ENCODE data around the gene KLRC4. TPM values are rescaled to one million over a fixed set of nuclear protein-coding genes. Genes with fewer than 3 reads are reported as not detected.
"Not testable (repeated sequence)": the region's sequence is repeated elsewhere in the genome, so short reads cannot be mapped to it uniquely, and the experiment has no call there.

The KLRC4 gene
- not detected in 2 replicates for total RNA-seq (2014; rRNA removed; shearing (Covaris generic))
- not detected in 2 replicates for polyA plus RNA-seq (2015; cell fraction: cytosol; rRNA removed)
- polyA plus RNA-seq (2015; cell fraction: nucleus; rRNA removed), result not detected in 2 replicates

- DNase-seq (ENCODE audit: low read depth), result peak; percentile 6
These were observed at the start of gene KLRC4 for GRCh38 chr12:10409392-10409791. Gene KLRC4 (minus strand): TSS chr12:10409757. CDS start chr12:10409575, 182 bp downstream.

- DNase-seq (ENCODE audit: low read depth), result no peak
These were observed 48.2 kb upstream of the KLRC4 start for GRCh38 chr12:10457760-10458159.

- DNase-seq (ENCODE audit: low read depth), result no peak
These were observed 47.3 kb upstream of the KLRC4 start for GRCh38 chr12:10456856-10457255.

- DNase-seq (ENCODE audit: low read depth), result no peak
These were observed 46.2 kb upstream of the KLRC4 start for GRCh38 chr12:10455766-10456165.

DNA sequence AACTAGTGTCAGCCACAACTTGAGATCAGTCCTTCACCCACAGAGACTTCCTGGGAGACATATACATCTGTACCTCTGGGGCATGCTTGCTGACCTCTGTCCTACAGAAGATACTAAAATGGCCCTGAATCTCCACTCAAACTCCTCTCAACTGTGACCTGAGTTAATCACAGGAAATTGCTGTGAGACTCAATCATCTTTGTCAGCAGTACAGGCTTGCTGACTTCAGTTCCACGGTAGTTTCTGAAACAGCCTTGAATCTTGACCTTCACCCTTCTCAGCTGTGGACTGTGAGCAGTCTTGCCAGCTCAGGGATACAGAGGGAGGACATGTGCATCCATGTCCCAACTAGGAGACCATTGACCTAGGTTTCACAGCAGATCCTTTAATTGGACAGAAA is 45.0 kb upstream of the KLRC4 start:
- DNase-seq (ENCODE audit: low read depth), result peak; percentile 6

GRCh38 chr12:10453156-10453555 is 43.6 kb upstream of the KLRC4 start, which contains the start of gene KLRC1:
Gene KLRC1 (minus strand): TSS chr12:10453377. CDS start chr12:10451156, 2,221 bp downstream.
- DNase-seq (ENCODE audit: low read depth), result peak; percentile 45

GRCh38 chr12:10448236-10448635 is 38.7 kb upstream of the KLRC4 start:
- DNase-seq (ENCODE audit: low read depth), result no peak

DNA sequence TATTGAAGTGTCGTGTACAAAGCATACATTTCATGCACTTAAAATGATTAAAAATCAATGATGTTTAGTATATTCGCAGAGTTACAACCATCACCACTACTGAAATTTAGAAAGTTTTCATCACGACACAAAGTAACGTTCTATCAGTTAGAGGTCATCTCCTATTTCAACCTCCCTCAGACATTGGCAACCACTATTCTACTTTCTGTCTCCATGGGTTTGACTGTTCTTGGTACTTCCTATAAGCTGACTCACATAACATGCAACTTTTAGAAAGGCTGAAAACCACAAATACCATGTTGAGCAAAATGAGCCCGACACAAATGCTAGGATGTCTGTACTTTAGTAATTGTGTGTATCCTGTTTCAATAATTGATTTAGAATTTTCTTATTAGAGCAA is 36.5 kb upstream of the KLRC4 start:
- peak; percentile 41 for DNase-seq (ENCODE audit: low read depth)

- not testable (repeated sequence) for DNase-seq (ENCODE audit: low read depth)
These were observed 31.6 kb upstream of the KLRC4 start for GRCh38 chr12:10441144-10441543.

DNA sequence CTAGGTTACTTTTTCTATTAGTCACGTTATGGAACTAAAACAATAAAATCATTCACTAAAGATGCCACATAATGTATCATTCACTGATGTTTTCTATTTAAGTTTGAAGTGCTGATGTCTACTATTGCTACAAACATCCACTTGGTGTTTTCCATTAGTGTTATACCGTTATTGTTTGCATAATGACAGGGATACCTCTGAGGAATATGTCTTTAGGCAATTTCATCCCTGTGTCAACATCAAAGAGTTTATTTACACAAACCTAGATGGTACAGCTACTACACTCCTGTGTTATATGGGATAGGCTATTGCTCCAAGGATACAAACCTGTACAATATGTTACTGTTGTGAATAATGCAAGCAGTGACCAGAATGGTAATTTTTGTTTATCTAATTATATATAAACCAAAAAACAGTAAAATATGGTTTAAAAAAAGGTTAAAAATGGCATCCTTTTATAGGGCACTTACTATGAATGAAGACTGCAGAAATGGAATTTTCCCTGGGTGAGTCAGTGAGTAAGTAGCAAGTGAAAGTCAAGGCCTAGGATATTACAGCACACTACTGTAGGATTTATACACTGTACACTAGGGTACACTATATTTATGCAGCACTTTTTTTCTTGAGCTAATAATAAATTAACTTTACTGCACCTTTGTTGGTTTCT is 30.2 kb upstream of the KLRC4 start:
- peak; percentile 36 for DNase-seq (ENCODE audit: low read depth)

GRCh38 chr12:10437601-10438000 is 28.0 kb upstream of the KLRC4 start:
- not testable (repeated sequence) for DNase-seq (ENCODE audit: low read depth)

GRCh38 chr12:10435816-10436215 is 26.3 kb upstream of the KLRC4 start, which contains the start of gene KLRC2:
Gene KLRC2 (minus strand): TSS chr12:10436010. CDS start chr12:10435986, 24 bp downstream.
- DNase-seq (ENCODE audit: low read depth), result peak; percentile 82

DNA sequence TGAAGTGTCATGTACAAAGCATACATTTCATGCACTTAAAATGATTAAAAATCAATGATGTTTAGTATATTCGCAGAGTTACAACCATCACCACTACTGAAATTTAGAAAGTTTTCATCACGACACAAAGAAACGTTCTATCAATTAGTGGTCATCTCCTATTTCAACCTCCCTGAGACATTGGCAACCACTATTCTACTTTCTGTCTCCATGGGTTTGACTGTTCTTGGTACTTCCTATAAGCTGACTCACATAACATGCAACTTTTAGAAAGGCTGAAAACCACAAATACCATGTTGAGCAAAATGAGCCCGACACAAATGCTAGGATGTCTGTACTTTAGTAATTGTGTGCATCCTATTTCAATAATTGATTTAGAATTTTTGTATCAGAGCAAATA is 21.1 kb upstream of the KLRC4 start:
- peak; percentile 50 for DNase-seq (ENCODE audit: low read depth)

GRCh38 chr12:10425938-10426337 is 16.4 kb upstream of the KLRC4 start:
- DNase-seq (ENCODE audit: low read depth), result not testable (repeated sequence)

DNA sequence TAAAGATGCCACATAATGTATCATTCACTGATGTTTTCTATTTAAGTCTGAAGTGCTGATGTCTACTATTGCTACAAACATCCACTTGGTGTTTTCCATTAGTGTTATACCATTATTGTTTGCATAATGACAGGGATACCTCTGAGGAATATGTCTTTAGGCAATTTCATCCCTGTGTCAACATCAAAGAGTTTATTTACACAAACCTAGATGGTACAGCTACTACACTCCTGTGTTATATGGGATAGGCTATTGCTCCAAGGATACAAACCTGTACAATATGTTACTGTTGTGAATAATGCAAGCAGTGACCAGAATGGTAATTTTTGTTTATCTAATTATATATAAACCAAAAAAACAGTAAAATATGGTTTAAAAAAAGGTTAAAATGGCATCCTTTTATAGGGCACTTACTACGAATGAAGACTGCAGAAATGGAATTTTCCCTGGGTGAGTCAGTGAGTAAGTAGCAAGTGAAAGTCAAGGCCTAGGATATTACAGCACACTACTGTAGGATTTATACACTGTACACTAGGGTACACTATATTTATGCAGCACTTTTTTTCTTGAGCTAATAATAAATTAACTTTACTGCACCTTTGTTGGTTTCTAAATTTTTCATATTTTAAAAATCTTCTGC is 14.8 kb upstream of the KLRC4 start:
- peak; percentile 11 for DNase-seq (ENCODE audit: low read depth)

DNA sequence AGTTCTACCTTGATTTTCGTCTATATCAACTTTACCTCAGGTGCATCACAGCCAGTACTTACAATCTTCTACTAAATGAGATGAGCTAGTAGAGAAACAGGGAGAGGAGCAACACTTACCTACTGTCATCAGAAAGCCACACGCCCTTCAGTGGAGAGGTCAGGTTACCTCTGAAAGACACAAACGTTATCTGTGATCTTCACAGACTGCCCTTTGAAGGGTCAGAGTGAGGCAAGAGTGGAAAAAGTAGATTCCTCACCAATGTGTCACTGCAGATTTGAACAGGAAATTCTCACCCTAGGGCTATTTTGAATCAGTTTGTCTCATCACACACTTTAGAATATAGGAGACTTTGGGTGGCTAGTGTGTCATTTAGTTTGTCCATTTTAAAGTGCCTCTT is 12.6 kb upstream of the KLRC4 start:
- DNase-seq (ENCODE audit: low read depth), result not testable (repeated sequence)

- DNase-seq (ENCODE audit: low read depth), result peak; percentile 75
These were observed 10.8 kb upstream of the KLRC4 start, which contains the start of gene KLRC3 for GRCh38 chr12:10420334-10420733. Gene KLRC3 (minus strand): TSS chr12:10420595. CDS start chr12:10420550, 45 bp downstream.

DNA sequence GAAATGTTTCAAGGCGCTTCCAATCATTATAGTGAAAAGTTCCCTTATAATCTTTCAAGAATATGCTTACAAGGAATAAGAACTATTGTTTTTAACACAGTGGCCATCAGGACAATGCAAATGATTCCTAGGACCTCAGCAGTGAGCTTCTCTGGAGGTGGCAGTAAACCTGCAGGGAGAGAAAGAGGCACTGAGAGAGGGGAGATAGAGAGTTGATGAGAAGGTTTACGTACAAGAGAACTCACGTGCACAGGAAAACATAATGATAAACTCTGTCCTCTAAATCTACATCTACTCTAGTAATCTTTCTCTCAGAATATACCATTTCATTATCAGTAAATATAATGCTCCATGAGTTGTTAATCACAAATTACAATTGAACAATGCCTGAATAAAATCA is 715 bp downstream of the KLRC4 start:
- DNase-seq (ENCODE audit: low read depth), result no peak

DNA sequence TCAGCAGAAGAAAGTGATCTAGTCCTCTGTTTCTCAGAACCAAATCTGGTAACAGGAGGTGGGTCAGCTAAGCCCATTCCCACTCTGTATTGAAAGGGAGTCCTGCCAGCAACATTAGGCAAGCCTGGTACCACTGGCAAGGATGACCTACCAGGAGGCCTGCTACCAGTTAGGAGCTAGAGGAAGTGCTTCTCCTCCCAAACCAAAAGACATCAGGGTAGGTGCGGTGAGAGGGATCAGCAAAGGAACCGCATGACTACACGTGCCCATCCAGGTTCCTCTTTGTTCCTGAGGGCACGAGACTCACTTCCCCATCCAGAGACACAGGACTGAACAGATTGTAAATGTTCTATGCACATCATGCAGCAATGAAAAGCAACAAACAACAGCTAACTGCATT is 2.8 kb downstream of the KLRC4 start:
- no peak for DNase-seq (ENCODE audit: low read depth)

DNA sequence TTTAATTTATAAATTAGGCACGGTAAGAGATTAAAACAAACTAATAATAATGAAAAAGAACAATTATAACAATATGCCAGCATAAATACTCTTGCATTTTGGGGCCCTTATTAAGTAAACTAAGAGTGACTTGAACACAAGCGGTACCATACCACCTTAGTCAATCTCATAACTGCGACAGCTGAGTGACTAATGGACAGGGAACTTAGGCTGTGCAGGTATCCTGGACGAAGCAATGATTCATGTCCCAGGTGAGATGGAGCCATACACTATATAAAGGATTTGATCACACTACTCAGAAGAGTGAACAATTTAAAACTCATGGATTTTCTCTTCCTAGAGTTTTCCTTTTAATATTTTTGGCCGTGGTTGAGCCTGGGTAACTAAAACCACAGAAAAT is 4.3 kb downstream of the KLRC4 start:
- no peak for DNase-seq (ENCODE audit: low read depth)

DNA sequence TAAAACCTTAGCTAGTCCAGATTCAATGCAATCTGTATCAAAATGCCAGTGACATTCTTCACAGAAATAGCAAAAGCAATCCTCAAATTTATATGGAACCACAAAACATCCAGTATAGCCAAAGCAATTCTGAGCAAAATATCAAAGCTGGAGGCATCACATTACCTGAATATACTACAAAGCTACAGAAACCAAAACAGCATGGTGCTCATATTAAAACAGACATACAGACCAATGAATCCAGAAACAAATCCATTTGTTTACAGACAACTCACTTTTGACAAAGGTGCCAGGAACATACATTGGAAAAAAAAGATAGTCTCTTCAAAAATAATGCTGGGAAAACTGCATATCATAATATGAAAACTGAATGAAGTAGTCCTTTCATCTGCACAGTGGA is 4.8 kb downstream of the KLRC4 start:
- DNase-seq (ENCODE audit: low read depth), result no peak

DNA sequence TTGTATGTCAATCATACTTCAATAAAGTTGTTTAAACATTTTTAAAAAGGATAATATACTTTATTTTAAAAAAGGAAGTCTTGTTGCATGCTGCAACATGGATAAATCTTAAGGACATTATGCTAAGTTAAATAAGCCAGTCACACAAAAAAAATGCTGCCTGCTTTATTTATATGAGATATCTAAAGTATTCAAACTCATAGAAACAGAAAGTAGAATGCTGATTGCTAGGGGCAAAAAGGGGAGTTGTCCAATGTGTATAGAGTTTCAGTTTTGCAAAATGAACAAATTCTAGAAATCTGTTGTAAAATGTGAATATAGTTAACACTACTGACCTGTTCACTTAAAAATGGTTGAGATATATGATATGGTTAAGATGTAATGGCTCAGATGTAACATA is 8.7 kb downstream of the KLRC4 start:
- DNase-seq (ENCODE audit: low read depth), result no peak

- no peak for DNase-seq (ENCODE audit: low read depth)
These were observed 11.4 kb downstream of the KLRC4 start for GRCh38 chr12:10398168-10398567.
